Mesenchymal stem cell (in vitro differentiated cells and primary cell): Measurements from ENCODE around the gene IFIT5.

Source experiments
- DNase-seq: peaks from one replicate; pipeline ENCODE4 v3.0.0-alpha.2; 2013
- H2AFZ ChIP-seq: one replicate; pipeline ENCODE4 v1.6.1; 2013; ENCODE audit warnings: low read depth, mild to moderate bottlenecking, control low read depth, inconsistent platforms, low read length, moderate library complexity
- H2AK5ac ChIP-seq: 2 replicates; pipeline ENCODE4 v1.6.1; 2013; ENCODE audit warnings: low read length, moderate library complexity, mild to moderate bottlenecking, inconsistent platforms; ENCODE audit not compliant: severe bottlenecking
- H2BK120ac ChIP-seq: one replicate; pipeline ENCODE4 v1.6.1; 2013; ENCODE audit warnings: low read depth, mild to moderate bottlenecking, inconsistent platforms, low read length, moderate library complexity
- H2BK12ac ChIP-seq, 2 experiments: one replicate each; pipeline ENCODE4 v1.6.1; 2013; ENCODE audit warnings: inconsistent platforms in 2 of 2, low read length in 2 of 2, mild to moderate bottlenecking in 2 of 2, moderate library complexity in 2 of 2, control low read depth in 1 of 2
- H2BK15ac ChIP-seq: one replicate; pipeline ENCODE4 v1.6.1; 2013; ENCODE audit warnings: mild to moderate bottlenecking, low read depth, inconsistent platforms; ENCODE audit not compliant: poor library complexity, severe bottlenecking
- H2BK5ac ChIP-seq: 2 replicates; pipeline ENCODE4 v1.6.1; 2013; ENCODE audit warnings: low read depth, mild to moderate bottlenecking, low read length, control low read depth, inconsistent platforms; ENCODE audit not compliant: poor library complexity, severe bottlenecking
- H3K14ac ChIP-seq, 2 experiments: one replicate each; pipeline ENCODE4 v1.6.1; 2013; ENCODE audit warnings: inconsistent platforms in 2 of 2, low read length in 2 of 2, control low read depth in 1 of 2, mild to moderate bottlenecking in 1 of 2, moderate library complexity in 1 of 2
- H3K18ac ChIP-seq, 2 experiments: one replicate each; pipeline ENCODE4 v1.6.1; 2013; ENCODE audit warnings: inconsistent platforms in 2 of 2, low read length in 2 of 2, control low read depth in 1 of 2, low read depth in 1 of 2, mild to moderate bottlenecking in 1 of 2
- H3K23ac ChIP-seq, 2 experiments: one replicate each; pipeline ENCODE4 v1.6.1; 2013; ENCODE audit warnings: inconsistent platforms in 2 of 2, low read length in 2 of 2, mild to moderate bottlenecking in 2 of 2, moderate library complexity in 2 of 2, control low read depth in 1 of 2
- H3K27ac ChIP-seq: 2 replicates; pipeline ENCODE4 v1.5.1; 2013; ENCODE audit warnings: mild to moderate bottlenecking, moderate library complexity, low read length, control low read depth, inconsistent platforms; ENCODE audit not compliant: poor library complexity, severe bottlenecking
- H3K27me3 ChIP-seq, 2 experiments: 2 replicates each; pipeline versions ENCODE4 v1.6.1 to v1.7.0; 2013; ENCODE audit warnings: low read length in 2 of 2, mild to moderate bottlenecking in 2 of 2, moderate library complexity in 2 of 2, control low read depth in 1 of 2, inconsistent platforms in 1 of 2; ENCODE audit not compliant: control insufficient read depth in 1 of 2, insufficient read depth in 1 of 2
- H3K36me3 ChIP-seq, 2 experiments: 2 replicates each; pipeline versions ENCODE4 v1.6.1 to v1.7.0; 2013; ENCODE audit warnings: low read length in 2 of 2, control low read depth in 1 of 2, inconsistent platforms in 1 of 2, low read depth in 1 of 2, mild to moderate bottlenecking in 1 of 2; ENCODE audit not compliant: insufficient read depth in 2 of 2, control insufficient read depth in 1 of 2
- H3K4ac ChIP-seq, 2 experiments: one replicate each; pipeline ENCODE4 v1.6.1; 2013; ENCODE audit warnings: inconsistent platforms in 2 of 2, low read length in 2 of 2, mild to moderate bottlenecking in 2 of 2, moderate library complexity in 2 of 2, control low read depth in 1 of 2, low read depth in 1 of 2
- H3K4me1 ChIP-seq: 2 replicates; pipeline ENCODE4 v1.6.1; 2013; ENCODE audit warnings: low read depth, low read length, control low read depth; ENCODE audit not compliant: control insufficient read depth, insufficient read depth
- H3K4me2 ChIP-seq: 2 replicates; pipeline ENCODE4 v1.6.1; 2013; ENCODE audit warnings: low read length, mild to moderate bottlenecking, inconsistent platforms; ENCODE audit not compliant: poor library complexity, severe bottlenecking
- H3K4me3 ChIP-seq, 2 experiments: 2 replicates each; pipeline versions ENCODE4 v1.5.1 to v1.7.0; 2013; ENCODE audit warnings: low read length in 2 of 2, mild to moderate bottlenecking in 2 of 2, control low read depth in 1 of 2, low read depth in 1 of 2; ENCODE audit not compliant: insufficient read depth in 1 of 2
- H3K79me1 ChIP-seq: replicated peaks from 2 replicates; pipeline ENCODE4 v1.6.1; 2013; ENCODE audit warnings: mild to moderate bottlenecking, control low read depth, low read length, inconsistent platforms; ENCODE audit not compliant: poor library complexity, severe bottlenecking
- H3K9ac ChIP-seq: 2 replicates; pipeline ENCODE4 v1.7.0; 2013; ENCODE audit warnings: mild to moderate bottlenecking, low read length, moderate library complexity
- H3K9me3 ChIP-seq: 2 replicates; pipeline ENCODE4 v1.7.0; 2013; ENCODE audit warnings: mild to moderate bottlenecking, low read length; ENCODE audit not compliant: control insufficient read depth
- H4K8ac ChIP-seq: one replicate; pipeline ENCODE4 v1.6.1; 2013; ENCODE audit warnings: inconsistent platforms, mild to moderate bottlenecking, low read length, moderate library complexity
- H4K91ac ChIP-seq: one replicate; pipeline ENCODE4 v1.6.1; 2013; ENCODE audit warnings: mild to moderate bottlenecking, low read length, inconsistent platforms
- WGBS: methylation state at CpG from one replicate; pipeline ENCODE4 v1.1.7; 2013; ENCODE audit warnings: mixed read lengths; 5-methylcytosine and 5-hydroxymethylcytosine counted together

IFIT5 gene

DNA sequence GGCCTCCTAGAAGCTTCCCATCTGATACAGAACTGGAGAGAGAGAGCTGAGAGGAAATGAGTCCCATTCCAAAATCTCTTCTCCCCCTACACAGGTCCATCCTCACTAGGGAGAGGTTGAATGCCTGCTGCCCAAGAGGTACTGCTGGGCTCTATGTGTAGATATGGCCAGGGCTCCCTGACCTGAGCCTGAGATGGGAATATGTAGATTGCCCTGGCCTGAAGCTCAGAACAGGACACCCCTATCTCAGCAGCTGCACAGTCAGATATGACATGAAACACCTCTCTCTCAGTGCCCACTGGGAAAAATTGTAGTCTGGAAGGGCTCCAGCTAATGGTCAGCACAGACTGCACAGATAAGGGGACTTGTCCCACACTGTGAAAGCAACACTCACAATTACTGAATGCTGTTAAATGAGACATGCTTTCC lies 39.6 kb upstream of the IFIT5 start:
- peak overlapping the region in 1 of 2 experiments; percentile 71 for H3K14ac ChIP-seq
- H2BK120ac ChIP-seq, result no peak overlapping the region
- DNase-seq, result peak; percentile 24
- peak overlapping the region in 1 of 2 experiments; percentile 86 for H2BK12ac ChIP-seq
- peak overlapping the region; percentile 77 for H3K9ac ChIP-seq
- H2BK5ac ChIP-seq, result no peak overlapping the region
- H3K18ac ChIP-seq, result peak overlapping the region in 1 of 2 experiments; percentile 6
- no peak overlapping the region for H3K4me3 ChIP-seq
- H3K27me3 ChIP-seq, result no peaks in the 10 kb centered on the region
- H2AK5ac ChIP-seq, result no peak overlapping the region
- H3K36me3 ChIP-seq, result no peaks in the 10 kb centered on the region
- H3K79me1 ChIP-seq, result no peaks in the 10 kb centered on the region
- no peak overlapping the region for H2BK15ac ChIP-seq
- H3K4me2 ChIP-seq, result no peak overlapping the region
- H4K8ac ChIP-seq, result no peak overlapping the region
- H3K4me1 ChIP-seq, result peaks cover 2% of the 10 kb centered on the region
- H3K9me3 ChIP-seq, result no peaks in the 10 kb centered on the region
- no peak overlapping the region for H3K27ac ChIP-seq
- H3K4ac ChIP-seq, result peak overlapping the region; percentile 1 to 37
- no peak overlapping the region for H4K91ac ChIP-seq
- no peak overlapping the region for H3K23ac ChIP-seq
- H2AFZ ChIP-seq, result no peak overlapping the region

DNA sequence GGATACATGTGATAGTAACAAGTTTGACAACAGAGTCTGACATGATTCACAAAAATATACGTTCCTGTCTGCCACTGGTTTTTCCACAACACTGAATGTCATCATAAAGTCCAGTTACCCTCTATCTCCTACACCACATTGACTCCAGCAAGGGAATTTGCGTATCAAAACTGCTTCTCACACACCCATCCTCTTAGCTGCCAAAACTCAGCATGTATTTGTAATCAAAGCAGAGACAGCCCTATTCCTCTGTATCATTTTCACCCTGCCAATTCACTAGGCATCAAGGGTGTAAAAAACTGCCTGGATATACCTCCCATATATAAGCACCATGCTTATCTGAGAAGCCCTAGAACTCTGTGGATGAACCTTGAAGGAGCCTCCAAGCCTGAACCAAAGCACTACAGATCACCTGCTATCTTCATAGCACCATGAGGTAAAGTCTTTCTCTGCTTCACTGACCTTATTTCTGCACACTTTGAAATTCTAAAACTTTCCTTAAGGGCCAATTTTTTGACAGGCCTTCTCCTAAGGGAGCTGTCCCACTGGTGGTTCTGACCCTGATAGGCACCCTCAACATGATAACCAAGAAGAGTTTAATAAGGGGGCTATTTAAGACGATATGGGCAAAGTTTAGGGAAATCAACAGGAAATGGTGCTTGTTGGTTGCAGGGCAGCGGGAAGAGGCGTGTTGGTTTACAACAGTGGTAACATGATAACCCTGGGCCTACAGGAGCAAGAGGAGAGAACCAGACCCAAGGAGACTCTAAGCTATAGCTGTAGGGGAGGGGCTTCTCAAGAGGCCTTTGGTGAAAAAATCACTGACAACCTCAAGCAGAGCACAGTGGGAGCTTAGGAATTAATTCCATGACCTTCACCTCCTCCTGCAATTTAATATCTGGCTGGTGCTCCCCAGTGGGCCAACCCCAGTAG lies 36.4 kb upstream of the IFIT5 start, which contains the start of gene IFIT1B:
Gene IFIT1B, plus strand, starts transcription at position 352 of the 933 bp plus-strand sequence. Its CDS starts 80 bp downstream, at position 432.
- Histone ChIP-seq H2BK120ac (no peak within 1 kb of the TSS), H4K91ac (no peak within 1 kb of the TSS), H3K36me3 (no peaks in the 10 kb centered on the region), H2AK5ac (no peak within 1 kb of the TSS), H3K14ac (no peak within 1 kb of the TSS), H3K23ac (no peak within 1 kb of the TSS), H2BK12ac (no peak within 1 kb of the TSS), H3K79me1 (no peaks in the 10 kb centered on the region), H3K9ac (no peak within 1 kb of the TSS), H3K18ac (no peak within 1 kb of the TSS), H3K4me2 (no peak within 1 kb of the TSS), H3K4ac (no peak within 1 kb of the TSS), H2BK15ac (no peak within 1 kb of the TSS), H2AFZ (no peak within 1 kb of the TSS), H3K27ac (no peak within 1 kb of the TSS), H3K4me1 (peaks cover 2% of the 10 kb centered on the region), H4K8ac (no peak within 1 kb of the TSS), H3K4me3 (no peak within 1 kb of the TSS), H3K27me3 (no peaks in the 10 kb centered on the region), H2BK5ac (no peak within 1 kb of the TSS), H3K9me3 (no peaks in the 10 kb centered on the region)
- no peak for DNase-seq
- WGBS, result 78% methylated on average over 5 of the region's 5 CpGs

DNA sequence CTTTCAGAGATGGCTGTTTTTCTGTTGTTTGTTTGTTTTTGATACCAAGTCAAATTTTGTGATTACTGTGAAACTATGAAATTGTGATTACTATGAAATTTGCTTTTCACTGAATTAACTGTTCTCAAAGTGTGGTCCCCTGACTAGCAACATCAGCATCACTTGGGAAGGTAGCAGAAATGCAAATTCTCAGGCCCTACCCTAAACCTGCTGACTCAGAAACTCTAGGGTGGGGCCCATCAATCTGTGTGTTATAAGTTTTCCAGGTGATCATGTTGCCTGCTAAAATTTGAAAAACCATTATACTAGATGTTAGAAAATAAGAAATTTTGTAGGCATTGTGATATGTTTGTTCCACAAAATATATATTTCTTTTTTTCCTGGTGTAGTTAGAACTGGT lies 35.3 kb upstream of the IFIT5 start:
- H3K4me2 ChIP-seq, result no peak overlapping the region
- H3K27me3 ChIP-seq, result no peaks in the 10 kb centered on the region
- no peak overlapping the region for H3K18ac ChIP-seq
- no peak overlapping the region for H2BK120ac ChIP-seq
- H2BK5ac ChIP-seq, result no peak overlapping the region
- H3K23ac ChIP-seq, result no peak overlapping the region
- no peak overlapping the region for H4K91ac ChIP-seq
- no peak overlapping the region for H3K4me3 ChIP-seq
- no peak overlapping the region for H3K9ac ChIP-seq
- H2BK12ac ChIP-seq, result no peak overlapping the region
- no peaks in the 10 kb centered on the region for H3K79me1 ChIP-seq
- no peak overlapping the region for H3K27ac ChIP-seq
- no peak overlapping the region for H2AK5ac ChIP-seq
- H3K4ac ChIP-seq, result no peak overlapping the region
- H3K9me3 ChIP-seq, result no peaks in the 10 kb centered on the region
- no peak overlapping the region for H4K8ac ChIP-seq
- no peak overlapping the region for H2AFZ ChIP-seq
- no peak overlapping the region for H2BK15ac ChIP-seq
- H3K36me3 ChIP-seq, result no peaks in the 10 kb centered on the region
- H3K4me1 ChIP-seq, result peaks cover 2% of the 10 kb centered on the region
- no peak overlapping the region for H3K14ac ChIP-seq
- no peak for DNase-seq

DNA sequence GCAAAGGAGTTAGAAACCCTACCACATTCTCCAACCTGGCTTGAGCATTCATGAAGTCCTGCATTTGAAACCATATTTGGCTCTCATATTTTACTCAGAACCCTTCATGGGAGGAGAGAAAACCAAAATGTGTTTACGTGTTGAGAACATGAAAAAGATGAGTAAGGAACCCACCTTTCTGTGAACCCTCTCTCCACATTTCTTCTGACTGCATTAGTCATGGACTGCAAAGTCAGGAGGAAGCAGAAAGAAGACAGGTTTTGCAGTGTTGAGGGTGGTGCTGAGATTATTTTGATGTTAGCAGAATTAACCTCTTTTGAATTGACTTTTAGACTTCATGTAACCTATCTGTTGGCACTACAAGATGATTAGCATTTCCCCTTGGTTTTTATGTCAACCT lies 31.6 kb upstream of the IFIT5 start:
- Histone ChIP-seq H3K4ac (no peak overlapping the region), H3K36me3 (no peaks in the 10 kb centered on the region), H3K18ac (no peak overlapping the region), H3K23ac (no peak overlapping the region), H3K27me3 (no peaks in the 10 kb centered on the region), H2BK5ac (no peak overlapping the region), H2BK15ac (no peak overlapping the region), H3K79me1 (no peaks in the 10 kb centered on the region), H4K91ac (no peak overlapping the region), H3K4me1 (no peaks in the 10 kb centered on the region), H3K27ac (no peak overlapping the region), H2AK5ac (no peak overlapping the region), H3K14ac (no peak overlapping the region), H3K4me3 (no peak overlapping the region), H3K4me2 (no peak overlapping the region), H2BK120ac (no peak overlapping the region), H2AFZ (no peak overlapping the region), H3K9me3 (no peaks in the 10 kb centered on the region), H4K8ac (no peak overlapping the region), H2BK12ac (no peak overlapping the region), H3K9ac (no peak overlapping the region)
- DNase-seq, result no peak
- WGBS, result 67% methylated on average over 1 of the region's 1 CpG
